ENCODE data around the gene RGS8.

The RGS8 gene

GRCh38 chr1:182676274-182676673 is 8.1 kb downstream of the RGS8 start:
- no peak for TF ChIP-seq CTCF (IDR thresholded peaks at IDR 0.05; ENCODE audit: low read depth, low read length, missing control alignments)
- no peak for DNase-seq (ENCODE audit: low read depth)
- H3K4me3 ChIP-seq (ENCODE audit: low read depth, low read length), result no peak overlapping the region
- in situ Hi-C loops (cut with HindIII; ENCODE audit: low sequenced_read_pairs), result no loop called here

DNA sequence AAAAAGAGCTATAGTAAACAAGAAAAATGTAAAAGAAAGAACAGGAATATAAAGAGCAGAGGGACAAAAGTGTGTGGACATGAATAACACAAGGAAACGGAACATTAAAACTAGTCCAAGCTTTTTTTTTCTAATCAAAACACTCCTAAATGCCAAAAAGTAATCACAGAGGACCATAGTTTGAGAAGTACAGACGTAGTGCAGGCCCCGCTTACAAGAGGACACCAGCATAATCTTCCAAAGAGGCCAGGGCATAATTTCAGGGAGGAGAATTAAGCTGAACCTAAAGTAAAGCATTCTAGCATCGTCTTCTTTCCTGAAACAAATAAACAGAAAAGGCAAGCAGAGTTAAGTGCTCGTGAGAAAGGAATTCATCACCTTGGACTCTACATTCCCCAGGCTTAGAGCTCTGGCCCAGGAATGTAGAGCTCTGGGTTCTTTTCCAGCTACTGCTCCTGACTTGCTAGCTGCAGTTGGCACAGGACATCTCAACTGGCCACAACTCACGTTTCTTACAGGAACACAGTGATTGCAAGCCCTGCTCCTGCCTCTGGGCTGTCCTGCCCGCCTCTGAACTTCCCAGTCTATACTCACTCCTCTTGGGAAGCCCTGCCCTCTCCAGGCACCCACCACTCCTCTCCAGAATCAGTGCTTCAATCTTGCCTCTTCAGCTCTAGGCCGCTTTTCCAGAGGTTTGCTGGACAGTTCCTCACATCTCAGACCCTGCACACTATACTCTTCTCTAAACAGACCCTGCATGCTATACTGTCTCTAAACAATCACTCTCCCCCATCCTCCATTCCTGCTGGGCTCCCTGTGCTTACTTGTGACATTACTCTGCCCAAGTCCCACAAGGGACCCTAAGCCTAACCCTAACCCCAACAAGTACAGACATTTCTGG is 9.8 kb downstream of the RGS8 start:
- no peak overlapping the region for H3K4me3 ChIP-seq (ENCODE audit: low read depth, low read length)
- no peak for DNase-seq (ENCODE audit: low read depth)
- no peak for TF ChIP-seq CTCF (IDR thresholded peaks at IDR 0.05; ENCODE audit: low read depth, low read length, missing control alignments)
- in situ Hi-C loops (cut with HindIII; ENCODE audit: low sequenced_read_pairs), result no loop called here

DNA sequence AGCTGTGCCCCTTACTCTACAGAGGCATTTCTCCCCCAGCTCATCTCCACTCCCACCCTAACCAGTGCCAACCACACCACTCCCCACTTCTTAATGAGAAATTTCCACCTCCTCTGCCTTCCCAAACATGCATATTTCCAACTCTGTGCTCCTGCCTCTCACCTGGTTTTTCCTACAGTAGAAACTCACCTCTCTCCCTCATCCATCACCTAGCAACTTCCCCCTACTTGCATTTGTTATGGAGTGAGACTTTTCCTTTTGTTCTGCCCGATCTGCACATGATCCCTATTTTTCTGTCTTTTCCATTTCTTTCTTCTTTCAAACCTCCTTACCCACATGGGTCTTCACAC is 11.9 kb downstream of the RGS8 start:
- in situ Hi-C loops (cut with HindIII; ENCODE audit: low sequenced_read_pairs), result no loop called here
- DNase-seq (ENCODE audit: low read depth), result no peak
- H3K4me3 ChIP-seq (ENCODE audit: low read depth, low read length), result no peak overlapping the region
- no peak for TF ChIP-seq CTCF (IDR thresholded peaks at IDR 0.05; ENCODE audit: low read depth, low read length, missing control alignments)

DNA sequence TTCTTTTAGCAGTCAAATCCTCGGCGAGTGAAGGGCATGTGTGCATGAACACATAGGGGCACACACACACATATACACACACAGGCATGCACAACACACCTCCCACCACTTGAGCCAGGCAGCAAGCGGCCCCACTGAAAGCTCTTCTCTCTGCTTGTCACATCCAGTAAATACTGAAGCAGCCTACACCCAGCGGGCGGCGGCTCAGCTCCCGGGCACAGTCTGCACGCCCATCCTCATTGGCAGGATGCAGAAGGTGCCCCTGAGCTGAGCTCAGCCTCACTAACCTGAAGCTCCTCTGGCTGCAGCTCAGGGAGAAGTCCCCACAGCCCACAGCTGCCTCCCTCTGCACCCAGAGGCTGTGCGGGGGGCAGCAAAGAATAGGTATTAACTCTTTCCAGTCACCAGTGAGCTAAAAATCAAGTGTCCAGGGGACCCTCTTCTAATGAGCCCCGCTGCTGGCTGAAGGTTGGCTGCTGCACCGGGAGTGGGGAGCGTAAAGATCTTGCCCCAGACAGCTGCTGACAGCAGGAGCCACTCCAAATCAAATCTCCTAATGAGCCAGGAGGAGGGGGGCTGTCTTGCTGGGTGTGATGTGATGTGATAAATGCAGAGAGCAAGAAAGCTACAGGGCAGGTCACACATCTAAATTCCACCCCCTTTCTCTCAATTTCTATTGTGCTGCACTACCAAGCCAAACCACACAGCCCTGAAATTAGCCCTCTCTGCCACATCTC is 12.5 kb downstream of the RGS8 start:
- in situ Hi-C loops (cut with HindIII; ENCODE audit: low sequenced_read_pairs), result no loop called here
- TF ChIP-seq CTCF (IDR thresholded peaks at IDR 0.05; ENCODE audit: low read depth, low read length, missing control alignments), result no peak
- DNase-seq (ENCODE audit: low read depth), result no peak
- H3K4me3 ChIP-seq (ENCODE audit: low read depth, low read length), result no peak overlapping the region

DNA sequence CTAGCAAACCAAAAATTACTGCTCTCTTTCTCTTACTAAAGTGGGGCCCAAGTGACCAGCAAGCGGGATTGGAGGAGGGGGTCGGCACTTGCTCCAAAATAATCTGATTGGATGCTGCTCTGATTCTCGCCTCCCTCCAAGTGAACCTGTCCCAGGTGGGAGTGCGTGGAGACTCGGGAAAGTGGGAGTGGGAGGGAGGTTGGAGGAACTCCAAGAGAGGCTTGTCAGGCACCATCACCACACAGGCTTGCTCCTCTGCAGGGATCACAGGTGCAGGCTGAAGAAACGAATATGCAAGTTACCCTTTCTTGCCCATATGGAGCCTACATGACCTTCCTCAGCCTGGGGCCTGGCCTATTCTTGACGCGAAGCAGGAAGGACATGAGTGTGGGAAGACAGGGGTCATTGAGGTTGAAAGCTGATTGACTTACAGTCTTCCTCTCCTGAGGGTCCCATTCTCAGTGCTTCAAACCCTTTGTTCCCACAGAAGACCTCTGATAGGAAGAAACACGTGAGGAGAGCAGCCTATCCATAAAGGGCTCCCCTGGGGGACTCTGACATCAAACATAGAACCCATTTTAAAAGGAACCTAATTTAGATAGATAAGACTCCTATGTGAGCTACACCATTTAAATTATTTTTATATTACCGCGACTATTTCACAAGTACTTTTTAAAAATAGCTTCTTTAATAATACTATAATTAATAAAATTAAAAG is 14.2 kb downstream of the RGS8 start:
- TF ChIP-seq CTCF (IDR thresholded peaks at IDR 0.05; ENCODE audit: low read depth, low read length, missing control alignments), result no peak
- no peak overlapping the region for H3K4me3 ChIP-seq (ENCODE audit: low read depth, low read length)
- in situ Hi-C loops (cut with HindIII; ENCODE audit: low sequenced_read_pairs), result no loop called here
- no peak for DNase-seq (ENCODE audit: low read depth)

DNA sequence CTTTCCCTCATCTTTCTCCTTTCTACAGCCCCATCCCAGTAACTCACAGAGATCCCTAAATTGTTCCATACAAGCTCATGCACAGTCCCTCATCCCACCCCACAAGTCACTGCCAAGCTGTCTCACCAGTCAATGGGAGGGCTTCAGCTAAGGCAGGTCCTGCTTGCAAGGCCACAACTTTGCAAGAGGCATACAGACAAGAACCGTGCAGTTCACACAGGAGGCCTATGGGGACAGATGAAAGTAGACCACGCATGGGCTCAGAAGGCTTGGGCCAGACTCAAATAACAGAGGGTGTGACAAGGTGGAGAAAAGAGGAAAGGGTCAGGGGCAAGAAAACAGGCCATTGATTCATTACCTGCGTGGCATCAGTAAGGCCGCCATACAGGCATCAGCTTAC is 15.1 kb downstream of the RGS8 start:
- no peak for DNase-seq (ENCODE audit: low read depth)
- in situ Hi-C loops (cut with HindIII; ENCODE audit: low sequenced_read_pairs), result no loop called here
- H3K4me3 ChIP-seq (ENCODE audit: low read depth, low read length), result no peak overlapping the region
- TF ChIP-seq CTCF (IDR thresholded peaks at IDR 0.05; ENCODE audit: low read depth, low read length, missing control alignments), result no peak

Data from astrocyte of the cerebellum (primary cell).